CD4-positive, alpha-beta T cell treated with Interleukin-21 for 1 hour (primary cell): ENCODE results near the gene RPL7L1.
A peak's percentile ranks its signal among the peaks of the same experiment; 100 is the strongest.
"Not testable (repeated sequence)": the region's sequence is repeated elsewhere in the genome, so short reads cannot be mapped to it uniquely, and the experiment has no call there.

Experiments used
- DNase-seq: peaks from one replicate; pipeline ENCODE4 v3.0.0-alpha.2; 2020

Gene RPL7L1

GRCh38 chr6:42894041-42894828 is 14.8 kb downstream of the RPL7L1 start:
- not testable (repeated sequence) for DNase-seq

GRCh38 chr6:42896178-42896719 is 16.8 kb downstream of the RPL7L1 start:
- no peak for DNase-seq

GRCh38 chr6:42898891-42899361 is 19.5 kb downstream of the RPL7L1 start:
- DNase-seq = peak; percentile 82

GRCh38 chr6:42899871-42900270 is 20.5 kb downstream of the RPL7L1 start:
- DNase-seq = no peak

- peak; percentile 86 for DNase-seq
Observed at GRCh38 chr6:42901538-42901957, 22.1 kb downstream of the RPL7L1 start.

GRCh38 chr6:42902429-42903263 is 23.2 kb downstream of the RPL7L1 start:
- not testable (repeated sequence) for DNase-seq

- DNase-seq = no peak
Observed at GRCh38 chr6:42904467-42904866, 25.1 kb downstream of the RPL7L1 start.

- DNase-seq = no peak
Observed at GRCh38 chr6:42907336-42907735, 27.9 kb downstream of the RPL7L1 start.

- DNase-seq = no peak
Observed at GRCh38 chr6:42909835-42910234, 30.4 kb downstream of the RPL7L1 start.

- no peak for DNase-seq
Observed at GRCh38 chr6:42911171-42912021, 32.0 kb downstream of the RPL7L1 start.

- no peak for DNase-seq
Observed at GRCh38 chr6:42914546-42914945, 35.1 kb downstream of the RPL7L1 start.

- DNase-seq = no peak
Observed at GRCh38 chr6:42915732-42916131, 36.3 kb downstream of the RPL7L1 start, which contains the start of gene PTCRA. PTCRA (plus strand) TSS chr6:42916053; CDS start chr6:42916070, 17 bp downstream.

- no peak for DNase-seq
Observed at GRCh38 chr6:42916288-42916687, 36.9 kb downstream of the RPL7L1 start.

- no peak for DNase-seq
Observed at GRCh38 chr6:42921801-42922200, 42.4 kb downstream of the RPL7L1 start.

- DNase-seq = no peak
Observed at GRCh38 chr6:42923666-42924065, 44.2 kb downstream of the RPL7L1 start.

- no peak for DNase-seq
Observed at GRCh38 chr6:42925248-42925857, 45.9 kb downstream of the RPL7L1 start.

- DNase-seq = peak; percentile 96
Observed at GRCh38 chr6:42928986-42929820, 49.8 kb downstream of the RPL7L1 start, which contains the start of gene CNPY3. CNPY3 (plus strand) TSS chr6:42929480; CDS start chr6:42929571, 91 bp downstream.

GRCh38 chr6:42929821-42930360 is 50.5 kb downstream of the RPL7L1 start:
- DNase-seq = peak; percentile 65

GRCh38 chr6:42932412-42932811 is 53.0 kb downstream of the RPL7L1 start:
- DNase-seq = no peak

- DNase-seq = no peak
Observed at GRCh38 chr6:42933205-42933604, 53.8 kb downstream of the RPL7L1 start.

GRCh38 chr6:42935322-42935721 is 55.9 kb downstream of the RPL7L1 start:
- DNase-seq = no peak
